ENCODE results near the gene DYNAP.

Gene DYNAP, protein sequence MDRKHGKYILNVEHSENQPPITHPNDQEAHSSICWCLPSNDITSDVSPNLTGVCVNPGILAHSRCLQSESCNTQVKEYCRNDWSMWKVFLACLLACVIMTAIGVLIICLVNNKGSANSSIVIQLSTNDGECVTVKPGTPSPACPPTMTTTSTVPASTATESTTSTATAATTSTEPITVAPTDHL

DNA sequence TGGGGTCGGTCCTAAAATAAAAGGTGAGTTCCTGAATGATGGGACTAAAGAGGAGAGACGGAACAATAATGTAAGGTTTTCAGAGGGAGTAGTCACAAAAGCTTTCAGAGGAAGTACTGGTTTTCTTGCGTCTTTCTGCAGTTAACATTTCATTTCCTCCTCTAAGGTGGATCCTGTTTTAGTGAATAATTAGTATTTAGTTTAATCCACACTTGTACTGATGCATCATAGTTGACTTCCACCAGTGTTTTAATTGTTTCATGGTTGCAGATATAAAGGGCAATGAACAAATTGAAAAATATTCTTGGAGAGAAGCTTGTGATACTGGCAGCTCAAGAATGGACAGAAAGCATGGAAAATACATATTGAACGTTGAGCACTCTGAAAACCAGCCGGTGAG is at the start of gene DYNAP:
TSS of gene DYNAP (plus strand) at position 301 of the 400 bp plus-strand sequence. CDS start at position 339, 38 bp downstream.
- DNase-seq (ENCODE audit: insufficient read length, low spot score), result no peak
- no peak for FAIRE-seq

DNA sequence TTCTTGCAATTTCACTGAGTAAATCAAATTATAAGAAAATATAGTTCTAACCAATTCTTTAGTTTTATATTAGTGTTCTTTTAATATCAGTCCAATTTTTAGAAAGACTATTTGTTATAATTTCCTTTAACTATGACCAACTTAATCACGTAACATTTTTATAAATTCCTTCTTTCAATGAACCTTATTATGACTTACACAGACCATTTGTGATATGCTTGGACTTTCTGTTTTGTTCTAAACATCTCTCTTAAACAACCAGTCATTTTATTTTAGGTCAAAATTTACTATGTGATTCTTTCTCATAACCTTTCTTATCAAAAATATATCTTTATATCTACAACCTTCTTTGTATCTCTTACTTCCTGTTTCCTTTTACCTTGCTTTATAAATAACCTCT is 39.5 kb upstream of the DYNAP start:
- FAIRE-seq (no peak), DNase-seq (ENCODE audit: insufficient read length, low spot score) (no peak)

DNA sequence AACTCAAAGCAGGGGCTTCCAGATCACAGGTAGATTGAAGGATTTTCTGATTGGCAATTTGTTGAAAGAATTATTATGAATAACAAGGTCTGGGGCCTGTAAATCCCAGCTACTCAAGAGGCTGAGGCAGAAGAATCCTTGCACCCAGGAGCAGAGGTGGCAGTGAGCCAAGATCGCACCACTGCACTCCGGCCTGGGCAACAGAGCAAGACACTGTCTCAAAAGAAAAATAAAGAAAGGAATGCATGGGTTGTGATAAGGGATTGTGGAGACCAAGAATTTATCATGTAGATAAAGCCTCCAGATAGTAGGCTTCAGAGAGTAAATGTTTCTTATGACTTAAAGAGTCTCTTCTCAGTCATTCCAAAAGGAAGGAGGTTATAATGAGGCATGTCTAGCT is 35.8 kb upstream of the DYNAP start:
- DNase-seq (ENCODE audit: insufficient read length, low spot score) (no peak), FAIRE-seq (no peak)

DNA sequence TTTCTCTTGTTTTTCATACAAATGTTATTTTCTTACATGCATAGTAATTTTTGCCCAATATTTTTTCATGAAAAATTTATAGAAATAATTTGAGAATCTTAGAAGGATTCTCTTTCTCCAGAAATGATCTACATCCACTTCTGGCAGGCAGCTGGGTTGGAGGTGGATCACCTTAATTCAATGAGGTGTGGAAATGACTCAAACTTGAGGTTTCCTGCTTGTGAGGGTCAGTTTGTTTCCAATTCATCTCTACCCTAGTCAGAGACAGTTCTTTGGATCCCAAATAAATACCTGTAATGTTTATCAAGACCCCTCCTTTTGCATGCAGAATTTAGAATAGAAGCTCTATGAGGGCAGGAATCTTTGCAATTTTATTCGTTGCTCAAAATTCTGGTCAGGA is 35.0 kb upstream of the DYNAP start:
- FAIRE-seq (no peak), DNase-seq (ENCODE audit: insufficient read length, low spot score) (no peak)

DNA sequence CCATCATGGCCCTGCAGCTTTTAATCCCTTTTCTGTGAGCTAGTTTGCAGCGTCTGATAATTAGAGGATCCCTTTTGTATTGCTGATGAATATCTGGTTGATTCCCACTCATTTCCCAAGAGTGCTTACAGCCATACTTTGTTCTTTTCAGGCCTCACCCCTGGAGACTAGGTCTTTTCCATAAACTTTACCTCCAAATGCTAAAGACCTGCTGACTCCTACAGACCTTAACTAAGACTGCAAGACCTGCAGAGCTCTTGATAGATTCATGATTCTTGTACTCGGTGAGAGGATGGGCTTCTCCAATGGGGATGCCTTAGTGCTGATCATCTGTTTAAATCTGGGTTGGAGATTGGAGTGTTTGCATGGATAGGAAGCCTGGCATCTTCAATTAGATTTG is 33.1 kb upstream of the DYNAP start:
- FAIRE-seq (no peak), DNase-seq (ENCODE audit: insufficient read length, low spot score) (no peak)

DNA sequence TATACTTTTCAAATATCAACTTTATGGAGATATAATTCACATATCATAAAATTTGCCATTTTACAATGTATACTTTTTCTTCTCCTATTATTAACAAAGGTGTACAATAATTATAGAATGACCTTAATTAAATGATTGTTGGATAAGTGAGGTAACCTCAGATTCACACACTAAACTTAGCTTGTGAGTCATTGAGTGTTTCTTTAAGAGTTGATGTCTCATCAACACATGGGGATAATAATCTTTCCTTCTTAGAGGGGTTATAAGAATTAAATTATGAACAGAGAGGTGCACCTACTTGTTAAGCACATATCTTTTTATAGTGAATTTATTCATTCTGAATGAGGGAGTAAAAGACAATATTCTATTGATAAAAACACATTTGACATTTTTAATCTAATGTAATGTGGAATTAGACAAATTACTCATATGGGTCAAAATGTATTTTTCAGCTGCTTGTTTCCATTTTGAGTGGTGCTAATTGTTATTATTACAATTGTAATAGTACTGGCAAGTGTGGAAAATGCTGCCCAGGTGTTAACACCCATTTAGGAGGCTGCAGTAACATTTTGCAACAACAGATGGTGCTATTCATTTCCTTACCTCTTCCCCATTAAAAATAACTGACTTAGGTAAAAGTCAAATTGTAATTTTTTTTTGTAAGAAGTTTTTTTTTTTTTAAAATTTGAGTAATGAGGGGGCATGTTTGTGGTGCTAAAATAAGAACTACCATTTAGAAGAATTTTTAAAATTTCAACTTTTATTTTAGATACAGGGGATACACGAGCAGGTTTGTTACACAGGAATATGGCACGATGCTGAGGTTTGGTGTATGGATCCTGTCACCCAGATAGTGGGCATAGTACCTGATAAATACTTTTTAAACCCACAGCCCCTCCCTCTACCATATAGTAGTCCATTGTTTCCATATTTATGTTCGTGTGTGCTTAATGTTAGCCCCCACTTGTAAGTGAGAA is 32.1 kb upstream of the DYNAP start:
- FAIRE-seq, result no peak
- no peak for DNase-seq (ENCODE audit: insufficient read length, low spot score)

DNA sequence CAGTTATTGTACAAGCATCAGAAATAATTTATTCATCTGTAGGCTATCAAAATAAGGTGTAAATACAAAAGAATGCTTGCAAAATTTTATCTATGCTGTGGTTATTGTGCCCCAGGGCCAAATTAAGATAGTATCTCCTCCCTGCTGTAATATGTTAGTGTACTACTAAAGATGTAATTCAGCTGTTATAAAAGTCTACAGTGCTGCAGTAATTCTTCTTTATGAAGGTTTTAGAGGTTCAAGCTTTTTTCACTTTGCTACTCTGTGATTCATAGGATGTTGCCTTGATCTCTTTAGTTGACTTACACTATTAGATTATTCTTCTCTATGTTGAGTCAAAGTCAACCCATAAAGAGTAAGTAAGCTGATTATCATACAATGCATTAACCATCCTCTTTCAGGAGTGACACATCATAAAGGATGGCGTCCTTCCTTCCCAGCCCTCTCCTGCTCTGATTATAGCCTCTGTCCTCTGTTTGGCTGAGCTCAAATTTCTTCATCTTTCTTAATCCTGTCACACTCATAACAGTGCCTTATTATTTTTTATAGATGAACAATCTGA is 29.3 kb upstream of the DYNAP start:
- DNase-seq (ENCODE audit: insufficient read length, low spot score), result no peak
- FAIRE-seq, result no peak

DNA sequence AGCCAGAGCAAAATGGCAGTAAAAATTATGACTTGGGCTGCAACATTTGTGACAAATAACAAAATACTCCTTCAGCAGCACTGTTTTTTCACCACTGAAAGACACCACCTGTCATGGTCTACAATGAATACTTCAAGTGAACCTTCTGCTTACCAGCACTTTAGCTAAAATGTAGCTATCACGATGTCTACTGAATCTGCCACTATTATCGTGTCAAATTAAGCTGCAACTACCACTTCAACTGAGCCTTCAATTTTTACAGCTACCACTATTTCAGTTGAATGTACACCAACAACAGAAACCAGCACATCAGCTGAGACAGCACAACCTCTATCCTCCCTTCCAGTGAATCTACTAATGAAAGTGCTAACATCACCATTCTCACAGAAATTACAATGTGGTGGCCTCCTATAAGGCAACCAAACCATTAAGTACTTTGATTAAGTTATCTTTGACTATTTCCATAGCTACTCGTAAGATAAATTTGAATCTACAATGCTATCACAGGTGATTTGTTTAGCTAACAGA is 10.8 kb upstream of the DYNAP start:
- FAIRE-seq (no peak), DNase-seq (ENCODE audit: insufficient read length, low spot score) (no peak)

DNA sequence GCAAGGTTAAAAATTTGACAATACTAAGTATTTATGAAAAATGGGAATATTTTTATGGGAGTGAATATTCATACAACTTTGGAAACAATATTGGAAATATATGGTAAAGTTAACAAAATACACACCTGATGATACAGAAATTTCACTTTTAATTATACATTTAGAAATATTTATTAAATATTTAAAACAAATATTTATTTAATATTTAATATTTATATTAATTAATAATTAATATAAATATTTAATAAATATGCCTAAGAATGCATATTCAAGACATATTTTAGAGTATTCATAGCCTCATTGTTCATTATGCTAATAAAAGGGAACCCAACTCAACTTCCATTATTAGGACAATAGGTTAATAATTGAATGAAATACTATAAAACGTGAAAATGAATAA is 7.0 kb upstream of the DYNAP start:
- no peak for FAIRE-seq
- no peak for DNase-seq (ENCODE audit: insufficient read length, low spot score)

DNA sequence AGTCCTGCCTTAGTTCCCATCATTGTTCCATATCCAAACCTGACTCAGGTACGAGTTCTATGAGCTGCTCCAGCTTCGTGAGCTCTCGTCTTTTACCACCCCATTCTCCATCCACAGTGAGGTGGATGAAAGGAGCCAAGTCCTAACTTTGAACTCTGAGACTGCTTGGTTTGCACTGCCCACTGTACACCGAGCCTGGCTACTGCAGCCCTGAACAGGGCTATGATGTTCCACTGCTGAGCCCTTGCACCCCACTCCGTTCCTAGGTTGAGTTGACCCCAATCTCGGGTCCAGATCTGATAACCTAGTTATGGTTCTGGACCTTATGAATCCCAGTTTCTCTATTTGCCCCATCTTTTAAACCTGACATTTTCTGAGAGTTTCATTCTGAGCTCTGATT is 5.3 kb upstream of the DYNAP start:
- no peak for DNase-seq (ENCODE audit: insufficient read length, low spot score)
- no peak for FAIRE-seq

DNA sequence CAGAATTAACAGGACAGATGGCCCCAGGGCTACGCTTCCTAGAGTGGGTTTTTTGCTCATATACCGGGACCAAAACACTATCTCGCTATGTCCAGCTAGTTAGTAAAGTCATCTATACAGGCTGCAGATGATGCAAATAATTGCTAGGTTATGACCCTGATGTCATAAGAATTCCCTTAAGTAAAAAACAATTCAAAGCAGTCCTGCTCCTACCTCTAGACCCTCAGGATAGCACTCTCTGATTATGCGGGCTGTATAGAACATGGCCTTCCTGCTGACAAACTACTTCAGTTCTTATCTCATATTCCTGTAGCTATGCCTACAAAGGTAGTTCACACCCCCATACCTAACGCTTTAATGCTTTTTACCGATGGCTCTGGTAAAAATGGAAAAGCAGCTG is 13.2 kb downstream of the DYNAP start:
- no peak for FAIRE-seq
- DNase-seq (ENCODE audit: insufficient read length, low spot score), result no peak

DNA sequence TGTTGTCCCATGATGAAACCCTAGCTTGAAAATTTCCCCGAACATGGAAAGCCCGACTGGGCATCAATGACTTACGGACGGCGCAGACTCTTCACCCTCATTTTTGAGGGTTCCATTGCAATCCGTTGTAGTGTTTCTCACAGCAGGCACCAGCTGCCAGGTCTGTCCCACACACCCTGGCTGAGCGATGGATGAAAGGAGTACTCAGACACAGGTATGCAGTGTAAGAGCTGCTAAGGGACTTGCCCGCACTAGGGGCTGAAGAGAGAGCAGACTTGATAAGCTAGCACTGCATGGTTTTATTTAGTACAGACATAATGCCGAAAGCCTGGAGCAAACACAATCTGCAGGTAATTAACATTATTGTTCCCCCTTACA is 15.8 kb downstream of the DYNAP start:
- no peak for FAIRE-seq

DNA sequence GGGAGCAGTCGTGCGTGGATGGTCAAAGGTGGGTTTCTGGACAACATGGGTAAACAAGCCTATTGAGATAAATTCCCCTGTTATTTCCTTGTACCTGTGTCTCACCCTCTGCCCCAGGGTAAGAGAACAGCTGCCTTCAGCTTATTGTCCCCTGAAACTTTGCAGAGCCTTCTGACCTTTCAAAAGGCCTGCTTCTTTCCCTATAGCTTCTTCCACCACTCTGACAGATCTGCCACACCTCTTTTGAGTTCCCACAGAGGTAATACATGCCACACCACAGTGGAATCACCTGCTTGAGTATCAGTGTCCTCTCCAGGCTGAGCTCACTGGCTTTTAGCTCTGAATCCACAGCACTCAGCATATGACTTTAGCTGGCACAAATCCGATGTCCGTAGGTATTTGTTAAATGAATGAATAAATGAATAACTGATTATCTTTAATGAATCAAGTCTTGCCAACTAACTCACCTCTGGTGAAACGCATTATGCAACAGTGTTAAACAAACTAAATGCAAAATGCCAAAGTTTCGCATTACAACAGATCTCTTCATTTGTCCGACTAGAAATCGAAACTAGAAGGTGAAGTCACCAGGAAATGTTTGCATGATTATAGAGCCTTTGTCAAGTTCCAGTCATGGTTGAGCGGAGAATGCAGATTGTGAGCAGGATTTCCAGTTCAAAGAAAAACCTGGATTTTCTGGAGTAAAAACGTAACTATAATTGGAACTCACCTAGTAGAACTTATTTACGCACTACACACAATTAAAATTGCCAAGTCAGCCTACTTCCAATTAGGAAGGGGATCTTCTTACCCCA is 16.4 kb downstream of the DYNAP start:
- no peak for DNase-seq (ENCODE audit: insufficient read length, low spot score)
- no peak for FAIRE-seq

More for the DNA sequence above, 15.8 kb downstream of the DYNAP start:
- no peak for DNase-seq (ENCODE audit: insufficient read length, low spot score)

DNA sequence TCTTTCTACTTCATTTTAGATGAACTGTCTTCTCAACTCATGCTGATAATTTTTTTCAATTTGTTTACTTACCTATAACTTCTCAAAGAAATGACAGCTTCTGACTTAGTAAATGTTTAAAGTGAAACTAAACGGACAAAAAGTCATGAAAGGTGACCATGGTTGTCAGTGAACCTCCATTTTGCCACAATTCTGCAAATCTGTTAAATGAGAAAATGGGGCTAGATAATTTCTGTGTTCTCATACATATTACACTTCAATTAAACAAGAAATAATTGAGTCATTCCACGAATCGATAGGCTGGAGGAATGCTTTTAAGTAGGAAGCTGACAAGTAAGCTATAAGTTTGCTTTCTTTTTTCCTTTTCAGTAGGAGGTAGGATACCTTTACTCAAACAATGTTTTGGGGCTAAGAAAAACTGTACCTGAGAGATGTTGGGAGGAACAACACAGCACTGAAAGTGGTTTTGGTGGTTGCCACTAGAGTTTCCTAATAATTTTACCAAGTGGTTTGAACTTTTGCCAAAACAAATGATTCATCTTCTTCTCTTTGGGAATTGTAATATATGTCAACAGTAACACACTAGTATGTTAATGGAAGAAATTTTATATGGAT is 17.1 kb downstream of the DYNAP start:
- FAIRE-seq (no peak), DNase-seq (ENCODE audit: insufficient read length, low spot score) (no peak)

DNA sequence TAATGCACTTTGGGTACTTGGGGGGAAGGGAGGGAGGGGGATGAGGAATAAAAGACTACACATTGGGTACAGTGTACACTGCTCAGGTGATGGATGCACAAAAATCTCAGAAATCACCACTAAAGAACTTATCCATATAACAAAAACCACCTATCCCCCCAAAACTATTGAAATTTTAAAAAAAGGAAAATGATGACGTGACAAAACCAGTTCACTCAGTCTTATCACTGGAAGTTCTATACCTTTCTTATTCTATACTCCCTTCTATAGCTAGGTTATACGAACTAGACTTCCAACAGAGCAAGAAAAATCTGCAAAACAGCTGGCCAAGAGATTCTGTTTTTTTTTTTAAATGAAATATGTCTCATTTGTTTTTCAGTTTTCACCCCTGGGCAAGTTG is 20.8 kb downstream of the DYNAP start:
- DNase-seq (ENCODE audit: insufficient read length, low spot score) (no peak), FAIRE-seq (no peak)

DNA sequence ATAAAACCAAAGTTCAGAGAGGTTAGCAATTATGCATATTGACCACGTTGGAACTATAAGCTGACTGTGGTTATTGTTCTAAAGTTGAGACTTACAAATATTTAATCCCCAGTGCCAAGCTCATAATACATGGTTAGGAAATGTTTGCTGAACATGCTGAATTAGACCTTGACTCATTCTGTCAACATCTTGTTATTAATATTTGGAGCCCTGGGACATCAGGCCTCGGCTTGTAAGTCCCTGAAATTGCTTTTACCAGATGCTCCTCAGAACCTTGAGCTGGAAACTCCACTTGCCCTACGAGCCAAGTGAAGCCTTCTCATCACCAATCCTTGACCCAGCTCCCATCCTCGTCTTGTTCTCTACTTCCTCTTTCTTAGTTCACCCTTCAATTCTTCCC is 21.2 kb downstream of the DYNAP start:
- no peak for DNase-seq (ENCODE audit: insufficient read length, low spot score)
- FAIRE-seq, result no peak

DNA sequence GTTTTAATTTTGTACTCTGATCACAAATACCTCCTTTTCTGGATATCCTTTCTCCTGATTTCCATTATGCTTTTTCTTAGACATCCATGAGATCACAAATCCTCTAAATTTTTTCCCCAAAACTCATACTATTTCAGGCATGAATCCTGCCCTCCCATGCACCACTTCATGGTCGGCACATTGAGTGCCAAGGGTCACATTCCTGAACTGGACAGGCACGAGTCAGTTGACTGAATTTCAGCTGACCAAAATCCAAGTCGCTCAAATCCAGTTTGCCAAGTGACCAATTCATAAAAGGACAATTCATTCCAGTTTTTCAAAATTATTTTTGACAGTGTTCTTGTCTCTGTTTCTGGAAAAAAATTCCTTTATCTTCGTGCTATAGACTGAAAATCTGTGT is 22.1 kb downstream of the DYNAP start:
- DNase-seq (ENCODE audit: insufficient read length, low spot score) (no peak), FAIRE-seq (no peak)

DNA sequence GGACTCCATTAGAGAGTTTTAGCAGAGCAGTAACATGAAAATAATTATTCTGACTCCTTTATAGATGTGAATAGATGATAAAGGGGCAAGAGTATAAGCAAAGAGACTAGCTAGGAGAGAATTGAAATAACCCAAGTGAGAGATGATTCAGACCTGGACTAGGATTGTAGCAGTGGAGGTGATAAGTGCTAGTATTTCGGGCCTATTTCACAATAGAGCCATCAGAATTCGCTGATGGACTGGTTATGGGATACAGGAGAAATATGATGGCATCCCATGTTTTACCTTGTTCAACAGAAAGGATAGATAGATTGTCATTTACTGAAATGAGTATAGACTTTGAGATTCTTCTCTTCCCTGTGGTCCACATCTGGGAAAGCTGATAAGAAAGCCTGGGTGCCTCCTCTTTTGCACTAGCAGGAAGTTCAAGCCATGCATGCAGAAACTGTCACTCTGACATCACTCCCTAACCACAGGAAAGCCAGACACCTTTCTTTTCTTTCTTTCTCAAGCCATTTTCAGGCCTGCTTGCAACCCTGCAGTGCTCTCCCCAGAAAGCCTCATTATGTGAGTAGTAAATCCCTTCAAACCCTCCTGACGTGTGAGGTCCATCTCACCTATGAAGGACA is 25.3 kb downstream of the DYNAP start:
- DNase-seq (ENCODE audit: insufficient read length, low spot score) (no peak), FAIRE-seq (no peak)

DNA sequence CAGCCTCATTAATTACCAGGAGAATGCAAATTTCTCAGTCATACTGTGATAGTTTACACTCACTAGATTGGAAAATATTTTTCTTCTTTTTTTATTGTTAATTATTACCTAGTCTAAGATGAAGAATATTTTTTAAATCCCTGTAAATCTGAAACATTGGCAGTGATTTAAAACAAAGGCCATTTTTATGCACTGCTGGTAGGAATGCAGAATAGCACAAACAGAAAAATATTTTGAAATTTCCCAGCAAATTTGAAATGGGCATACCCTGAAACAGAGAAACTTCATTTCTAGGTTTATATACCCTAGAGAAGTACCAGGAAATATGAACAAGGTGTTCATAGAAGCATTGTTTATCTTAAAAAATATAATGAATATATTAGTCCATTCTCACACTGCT is 31.0 kb downstream of the DYNAP start:
- no peak for DNase-seq (ENCODE audit: insufficient read length, low spot score)
- FAIRE-seq, result no peak

DNA sequence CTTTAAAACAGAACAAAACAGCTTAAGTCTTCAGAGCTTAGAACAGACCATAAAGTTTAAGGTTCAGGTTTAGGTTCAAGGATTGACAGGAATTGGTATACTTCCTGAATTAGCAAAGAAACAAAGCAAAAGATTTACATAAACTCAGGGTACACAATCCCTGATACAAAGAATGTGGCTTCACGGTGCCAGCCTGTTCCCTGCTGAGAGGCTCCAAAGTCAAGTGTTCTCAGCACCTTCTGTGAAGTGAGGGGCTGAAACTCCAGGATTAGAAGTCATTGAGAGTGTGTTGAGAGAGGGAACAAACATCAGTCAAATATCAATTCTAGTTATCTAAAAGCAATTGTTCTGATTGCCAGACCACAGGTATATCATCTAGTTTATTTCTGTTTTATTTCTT is 35.7 kb downstream of the DYNAP start:
- FAIRE-seq, result no peak
- no peak for DNase-seq (ENCODE audit: insufficient read length, low spot score)
